H1 (cell line): ENCODE data around the gene TAS1R3. TPM values are rescaled to one million over a fixed set of nuclear protein-coding genes. Genes with fewer than 3 reads are reported as not detected.

Experiments
- ATF2 ChIP-seq: IDR thresholded peaks from 2 replicates; pipeline ENCODE4 v1.6.1; 2012; ENCODE audit warnings: low read length, inconsistent platforms
- CEBPB ChIP-seq: IDR thresholded peaks from 2 replicates; pipeline ENCODE4 v1.6.1; 2012; ENCODE audit warnings: low read depth, low read length
- CHD2 ChIP-seq: IDR thresholded peaks from 2 replicates; pipeline ENCODE4 v1.6.1; 2012; ENCODE audit warnings: low read length, improper control_type of control experiment
- CTBP2 ChIP-seq: IDR thresholded peaks from 2 replicates; pipeline ENCODE4 v1.7.0; 2011; ENCODE audit warnings: borderline replicate concordance, mild to moderate bottlenecking, moderate library complexity, mixed read lengths, low read length; ENCODE audit not compliant: insufficient read depth, insufficient read length
- E2F6 ChIP-seq: IDR thresholded peaks from 2 replicates; pipeline ENCODE4 v1.6.1; 2012; ENCODE audit warnings: inconsistent platforms
- EZH2 ChIP-seq: fragments of 200-600 bp; sonication (generic); IDR thresholded peaks from 2 replicates; pipeline ENCODE4 v1.7.1; 2012; ENCODE audit warnings: low read depth, mild to moderate bottlenecking, moderate library complexity, low read length, inconsistent platforms; ENCODE audit not compliant: severe bottlenecking
- FOSL1 ChIP-seq: IDR thresholded peaks from 2 replicates; pipeline ENCODE4 v1.6.1; 2011; ENCODE audit warnings: mild to moderate bottlenecking, low read depth, low read length, moderate library complexity; ENCODE audit not compliant: insufficient read depth
- GTF2F1 ChIP-seq: IDR thresholded peaks from 2 replicates; pipeline ENCODE4 v1.6.1; 2012; ENCODE audit warnings: low read depth, low read length, improper control_type of control experiment, borderline replicate concordance
- HDAC6 ChIP-seq: IDR thresholded peaks from one replicate; pipeline ENCODE4 v1.7.1; 2012; ENCODE audit warnings: low read depth, mild to moderate bottlenecking, inconsistent platforms, low read length, moderate library complexity
- KDM4A ChIP-seq: IDR thresholded peaks from one replicate; pipeline ENCODE4 v1.7.1; 2012; ENCODE audit warnings: low read depth, mild to moderate bottlenecking, moderate library complexity, low read length, inconsistent platforms; ENCODE audit not compliant: severe bottlenecking
- NANOG ChIP-seq: IDR thresholded peaks from 2 replicates; pipeline ENCODE4 v1.6.1; 2011; ENCODE audit warnings: low read length, low read depth, mild to moderate bottlenecking, inconsistent platforms; ENCODE audit not compliant: insufficient read depth, poor library complexity, severe bottlenecking
- PHF8 ChIP-seq: fragments of 200-600 bp; sonication (generic); conservative IDR thresholded peaks from 2 replicates; pipeline ENCODE4 v1.7.1; 2012; ENCODE audit warnings: low read depth, mild to moderate bottlenecking, inconsistent platforms, low read length, moderate library complexity
- POLR2A ChIP-seq, 2 experiments: IDR thresholded peaks; 1 replicate in 1 of 2; 2 replicates in 1 of 2; pipeline ENCODE4 v1.6.1; 2011; ENCODE audit warnings: low read depth in 2 of 2, low read length in 2 of 2, mild to moderate bottlenecking in 2 of 2; ENCODE audit errors: control extremely low read depth in 1 of 2
- POU5F1 ChIP-seq: IDR thresholded peaks from 2 replicates; pipeline ENCODE4 v1.6.1; 2011; ENCODE audit warnings: low read depth, mild to moderate bottlenecking, low read length, moderate library complexity
- SAP30 ChIP-seq: fragments of 300-600 bp; sonication (generic); IDR thresholded peaks from 2 replicates; pipeline ENCODE4 v1.7.1; 2012; ENCODE audit warnings: low read length, moderate library complexity, mild to moderate bottlenecking, inconsistent platforms; ENCODE audit not compliant: insufficient read depth, insufficient replicate concordance
- SIRT6 ChIP-seq: IDR thresholded peaks from one replicate; pipeline ENCODE4 v1.7.1; 2012; ENCODE audit warnings: low read length, inconsistent platforms
- SIX5 ChIP-seq: IDR thresholded peaks from 2 replicates; pipeline ENCODE4 v1.6.1; 2011; ENCODE audit warnings: mild to moderate bottlenecking, low read depth, low read length
- SP2 ChIP-seq: IDR thresholded peaks from 2 replicates; pipeline ENCODE4 v1.6.1; 2012; ENCODE audit warnings: mild to moderate bottlenecking, low read length, inconsistent platforms
- SP4 ChIP-seq: IDR thresholded peaks from 2 replicates; pipeline ENCODE4 v1.6.1; 2012; ENCODE audit warnings: low read length, inconsistent platforms
- TAF1 ChIP-seq: IDR thresholded peaks from 2 replicates; pipeline ENCODE4 v1.6.1; 2011; ENCODE audit warnings: mild to moderate bottlenecking, low read depth, low read length
- TAF7 ChIP-seq: optimal IDR thresholded peaks from 2 replicates; pipeline ENCODE3; 2011; ENCODE audit warnings: low read depth, mild to moderate bottlenecking, inconsistent platforms, low read length, moderate library complexity, borderline replicate concordance
- polyA plus RNA-seq, 7 experiments: library from polyadenylated mRNA; depleted of rRNA in 3 of 7; stranded (reverse) in 5 of 7; unstranded in 2 of 7; fragments of >200 nt in 5 of 7; fragments of 200-250 nt in 2 of 7; gene quantifications; 1 replicate in 5 of 7; 2 replicates in 1 of 7; 4 replicates in 1 of 7; pipeline versions ENCODE4 v1.2.1 to v1.2.3, GENCODE V29; 2011 to 2013; ENCODE audit warnings: missing spikeins in 2 of 7, mixed read lengths in 2 of 7
- total RNA-seq: library from RNA; stranded (reverse); fragmentation: NEBNext Ultra II Directional; extraction: Animal tissue kit (Norgen Biotek cat#: 25700); gene quantifications from 2 replicates; pipeline ENCODE4 v1.2.1, GENCODE V29; 2021

TAS1R3 gene
- total and polyA plus RNA-seq, 2 of the 8 experiments (the other 6 are each of a cell fraction or from before 2014, with no cell fraction given) = 0.03 to 0.19 TPM

- TF ChIP-seq SIRT6 = no peak
- no peak for TF ChIP-seq CHD2
- TF ChIP-seq SIX5 = no peak
- TF ChIP-seq SP4 = no peak
- TF ChIP-seq HDAC6 = no peak
- TF ChIP-seq SAP30 = no peak
- TF ChIP-seq GTF2F1 = no peak
- TF ChIP-seq NANOG = no peak
- TF ChIP-seq ATF2 = no peak
- TF ChIP-seq E2F6 = no peak
- TF ChIP-seq CEBPB = no peak
- TF ChIP-seq CTBP2 = no peak
- no peak for TF ChIP-seq POU5F1
- no peak for TF ChIP-seq KDM4A
- TF ChIP-seq FOSL1 = no peak
- no peak for TF ChIP-seq TAF1
- TF ChIP-seq SP2 = no peak
- TF ChIP-seq PHF8 = no peak
- TF ChIP-seq POLR2A (IDR thresholded peaks at IDR 0.05; ENCODE audit: control extremely low read depth in 1 of 2, low read depth in 2 of 2, low read length in 2 of 2) = peak in 1 of 2 experiments; percentile 37; a peak in 1 of 3 replicates
- TF ChIP-seq EZH2 = no peak
- no peak for TF ChIP-seq TAF7
Measured at GRCh38 chr1:1371746-1372711, 40.9 kb downstream of the TAS1R3 start (continued).
